Measurements from ENCODE around the gene MYH11. TPM values are rescaled to one million over a fixed set of nuclear protein-coding genes. Genes with fewer than 3 reads are reported as not detected.

The MYH11 gene
- total RNA-seq, 1 donor from 2014 or later: 0.04 TPM

- H3K4me3 ChIP-seq (ENCODE audit: low read depth, low read length): no peak overlapping the region
- no peaks in the 10 kb centered on the region for H3K36me3 ChIP-seq (ENCODE audit: control insufficient read depth, insufficient read depth, low read length)
- H3K27me3 ChIP-seq (ENCODE audit: control insufficient read depth, insufficient read depth, low read length): no peaks in the 10 kb centered on the region
- no peak for DNase-seq (ENCODE audit: low read depth)
- no peak for TF ChIP-seq CTCF (IDR thresholded peaks at IDR 0.05; ENCODE audit: insufficient read depth, low read length, poor library complexity, severe bottlenecking)
Measured at GRCh38 chr16:15654591-15654990, 202.2 kb downstream of the MYH11 start.

- TF ChIP-seq CTCF (IDR thresholded peaks at IDR 0.05; ENCODE audit: insufficient read depth, low read length, poor library complexity, severe bottlenecking): no peak
- no peaks in the 10 kb centered on the region for H3K27me3 ChIP-seq (ENCODE audit: control insufficient read depth, insufficient read depth, low read length)
- H3K4me3 ChIP-seq (ENCODE audit: low read depth, low read length): no peak overlapping the region
- H3K36me3 ChIP-seq (ENCODE audit: control insufficient read depth, insufficient read depth, low read length): no peaks in the 10 kb centered on the region
- DNase-seq (ENCODE audit: low read depth): no peak
Measured at GRCh38 chr16:15653227-15653626, 203.6 kb downstream of the MYH11 start.

Other genes starting within 250 kb of the MYH11 start
- gene MARF1, start 213.9 kb downstream of the MYH11 start, total RNA-seq: 19.8 and 25.4 TPM in 2 replicates
- 28.2 and 31.4 TPM in 2 replicates for gene NDE1, start 206.8 kb downstream of the MYH11 start, total RNA-seq
- gene CEP20, start 31.6 kb upstream of the MYH11 start, total RNA-seq: 36.3 and 36.9 TPM in 2 replicates
- gene ABCC1, start 92.6 kb upstream of the MYH11 start, total RNA-seq: 24.9 and 27.2 TPM in 2 replicates